Breast epithelium (tissue), 3 donors: ENCODE results near the gene ANKS1A.

ENCODE experiments used
- POLR2A ChIP-seq: fragments of 450-650 bp; IDR thresholded peaks from one replicate; pipeline ENCODE4 v1.6.1; 2016; ENCODE audit warnings: antibody characterized with exemption, mild to moderate bottlenecking, moderate library complexity
- POLR2AphosphoS5 ChIP-seq, 3 donors: sonication (generic); formaldehyde crosslinking; IDR thresholded peaks; one replicate each; pipeline ENCODE4 v1.6.1; 2017; ENCODE audit warnings: antibody characterized with exemption in 3 of 3
- TF ChIP-seq, protein P1 (sequence below), 3 donors: fragments of 450-650 bp; IDR thresholded peaks; one replicate each; pipeline ENCODE4 v1.5.1; 2016 to 2017; ENCODE audit warnings: antibody characterized with exemption in 3 of 3, mild to moderate bottlenecking in 3 of 3, moderate library complexity in 3 of 3

GRCh38 chr6:34982424-34982852 is 93.4 kb downstream of the ANKS1A start:
- TF ChIP-seq, protein P1, sequence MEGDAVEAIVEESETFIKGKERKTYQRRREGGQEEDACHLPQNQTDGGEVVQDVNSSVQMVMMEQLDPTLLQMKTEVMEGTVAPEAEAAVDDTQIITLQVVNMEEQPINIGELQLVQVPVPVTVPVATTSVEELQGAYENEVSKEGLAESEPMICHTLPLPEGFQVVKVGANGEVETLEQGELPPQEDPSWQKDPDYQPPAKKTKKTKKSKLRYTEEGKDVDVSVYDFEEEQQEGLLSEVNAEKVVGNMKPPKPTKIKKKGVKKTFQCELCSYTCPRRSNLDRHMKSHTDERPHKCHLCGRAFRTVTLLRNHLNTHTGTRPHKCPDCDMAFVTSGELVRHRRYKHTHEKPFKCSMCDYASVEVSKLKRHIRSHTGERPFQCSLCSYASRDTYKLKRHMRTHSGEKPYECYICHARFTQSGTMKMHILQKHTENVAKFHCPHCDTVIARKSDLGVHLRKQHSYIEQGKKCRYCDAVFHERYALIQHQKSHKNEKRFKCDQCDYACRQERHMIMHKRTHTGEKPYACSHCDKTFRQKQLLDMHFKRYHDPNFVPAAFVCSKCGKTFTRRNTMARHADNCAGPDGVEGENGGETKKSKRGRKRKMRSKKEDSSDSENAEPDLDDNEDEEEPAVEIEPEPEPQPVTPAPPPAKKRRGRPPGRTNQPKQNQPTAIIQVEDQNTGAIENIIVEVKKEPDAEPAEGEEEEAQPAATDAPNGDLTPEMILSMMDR (IDR thresholded peaks at IDR 0.05), result no peak
- TF ChIP-seq POLR2AphosphoS5 (IDR thresholded peaks at IDR 0.05) (no peak), POLR2A (no peak)
